ENCODE data around the gene INSC.

INSC gene

GRCh38 chr11:15128621-15129020 is 13.9 kb downstream of the INSC start:
- no peak for TF ChIP-seq ATF2 (tag by site-specific recombination; IDR thresholded peaks at IDR 0.05; ENCODE audit: low read depth)
- no peak for TF ChIP-seq PRDM6 (tag by site-specific recombination; IDR thresholded peaks at IDR 0.05)
- TF ChIP-seq ZNF785 (tag by site-specific recombination; IDR thresholded peaks at IDR 0.05) = no peak
- no peak for TF ChIP-seq ZBTB44 (tag by site-specific recombination; IDR thresholded peaks at IDR 0.05)
- no peak for TF ChIP-seq ZNF335 (tag by site-specific recombination; conservative IDR thresholded peaks at IDR 0.05)
- TF ChIP-seq ZSCAN18 (tag by site-specific recombination; IDR thresholded peaks at IDR 0.05) = no peak
- TF ChIP-seq ZNF174 (tag by site-specific recombination; IDR thresholded peaks at IDR 0.05) = no peak
- no peak for TF ChIP-seq ZNF658 (tag by site-specific recombination; IDR thresholded peaks at IDR 0.05)
- TF ChIP-seq ZNF18 (tag by site-specific recombination; IDR thresholded peaks at IDR 0.05) = no peak
- no peak for TF ChIP-seq HOXA7 (CRISPR knock-in tag; IDR thresholded peaks at IDR 0.05; ENCODE audit: borderline replicate concordance)
- no peak for TF ChIP-seq ZNF561 (tag by site-specific recombination; IDR thresholded peaks at IDR 0.05; ENCODE audit: borderline replicate concordance)
- TF ChIP-seq ZEB2 (tag by site-specific recombination; IDR thresholded peaks at IDR 0.05) = no peak
- no peak for TF ChIP-seq RBAK (tag by site-specific recombination; IDR thresholded peaks at IDR 0.05)
- Histone ChIP-seq H3K4me1 (ENCODE audit: control insufficient read depth, insufficient read depth, low read length) (no peaks in the 10 kb centered on the region), H3K9me3 (ENCODE audit: control insufficient read depth, insufficient read depth, low read depth, low read length) (no peaks in the 10 kb centered on the region), H3K27ac (ENCODE audit: extremely low read depth, low read depth, low read length) (no peak overlapping the region), H3K4me3 (ENCODE audit: low read depth, low read length) (no peak overlapping the region), H3K36me3 (ENCODE audit: control insufficient read depth in 2 of 2, insufficient read depth in 1 of 2, low read length in 2 of 2) (no peaks in the 10 kb centered on the region)
- CTCF ChIA-PET = no interaction called here
- POLR2A ChIA-PET = no interaction called here

GRCh38 chr11:15136166-15136565 is 21.4 kb downstream of the INSC start:
- Histone ChIP-seq H3K27ac (ENCODE audit: extremely low read depth, low read depth, low read length) (no peak overlapping the region), H3K9me3 (ENCODE audit: control insufficient read depth, insufficient read depth, low read depth, low read length) (no peaks in the 10 kb centered on the region), H3K4me1 (ENCODE audit: control insufficient read depth, insufficient read depth, low read length) (no peaks in the 10 kb centered on the region), H3K4me3 (ENCODE audit: low read depth, low read length) (no peak overlapping the region), H3K36me3 (ENCODE audit: control insufficient read depth in 2 of 2, insufficient read depth in 1 of 2, low read length in 2 of 2) (no peaks in the 10 kb centered on the region)
- POLR2A ChIA-PET = no interaction called here
- TF ChIP-seq ZNF791 (tag by site-specific recombination; IDR thresholded peaks at IDR 0.05) = no peak
- CTCF ChIA-PET = interaction anchor here (1.5 kb wide), 1 partner anchor 23 kb away, joined by 8 read pairs; no protein-coding TSS in a partner anchor

Measured in HEK293 (cell line).